ENCODE results near the gene SPATC1L. TPM values are rescaled to one million over a fixed set of nuclear protein-coding genes. Genes with fewer than 3 reads are reported as not detected.

Gene SPATC1L
- 0.29 to 0.54 TPM (median 0.38 TPM) in 5 replicates for total RNA-seq (2022; extraction: Qiagen RNA extraction)

GRCh38 chr21:46183910-46184624, at the start of gene SPATC1L:
SPATC1L (minus strand) TSS chr21:46184459; CDS start chr21:46182816, 1,643 bp downstream.

GRCh38 chr21:46228345-46229051, 44.2 kb upstream of the SPATC1L start, which contains the start of gene LSS:
LSS (minus strand) TSS chr21:46228774; CDS start chr21:46228745, 29 bp downstream.

GRCh38 chr21:46155514-46156377, 28.5 kb downstream of the SPATC1L start, which contains the start of gene FTCD:
FTCD (minus strand) TSS chr21:46155579; CDS start chr21:46155523, 56 bp downstream.

Other genes starting within 250 kb of the SPATC1L start
- gene COL6A1, start 202.7 kb downstream of the SPATC1L start, total RNA-seq (2022; extraction: Qiagen RNA extraction) = 18.1 to 21.6 TPM (median 20.3 TPM) in 5 replicates
- 14.6 to 17.8 TPM (median 16.9 TPM) in 5 replicates for gene COL6A2, start 86.3 kb downstream of the SPATC1L start, total RNA-seq (2022; extraction: Qiagen RNA extraction)
- gene FTCD, start 28.9 kb downstream of the SPATC1L start, total RNA-seq (2022; extraction: Qiagen RNA extraction) = 0.11 to 0.24 TPM (median 0.15 TPM) in 3 of 5 replicates, not detected in the others
- 14.7 to 17.7 TPM (median 15.0 TPM) in 5 replicates for gene LSS, start 44.3 kb upstream of the SPATC1L start, total RNA-seq (2022; extraction: Qiagen RNA extraction)
- 33.5 to 41.8 TPM (median 40.5 TPM) in 5 replicates for gene MCM3AP, start 101.2 kb upstream of the SPATC1L start, total RNA-seq (2022; extraction: Qiagen RNA extraction)
- gene YBEY, start 101.9 kb upstream of the SPATC1L start, total RNA-seq (2022; extraction: Qiagen RNA extraction) = 25.5 to 30.1 TPM (median 27.6 TPM) in 5 replicates
- gene C21orf58, start 139.4 kb upstream of the SPATC1L start, total RNA-seq (2022; extraction: Qiagen RNA extraction) = 4.1 to 5.5 TPM (median 4.6 TPM) in 5 replicates
- 13.5 to 15.7 TPM (median 15.4 TPM) in 5 replicates for gene PCNT, start 139.7 kb upstream of the SPATC1L start, total RNA-seq (2022; extraction: Qiagen RNA extraction)

Measured in A549 treated with Hydrocortisone at 1 μM for 4 hours (cell line).